SKM-1 (cell line): ENCODE measurements around the gene PTPRN2.
"Not testable (repeated sequence)": the region's sequence is repeated elsewhere in the genome, so short reads cannot be mapped to it uniquely, and the experiment has no call there.

Experiments
- DNase-seq: peaks from one replicate; lab custom pipeline; 2025; ENCODE audit not compliant: unreplicated experiment; lab: John Stamatoyannopoulos, UW

PTPRN2 gene

DNA sequence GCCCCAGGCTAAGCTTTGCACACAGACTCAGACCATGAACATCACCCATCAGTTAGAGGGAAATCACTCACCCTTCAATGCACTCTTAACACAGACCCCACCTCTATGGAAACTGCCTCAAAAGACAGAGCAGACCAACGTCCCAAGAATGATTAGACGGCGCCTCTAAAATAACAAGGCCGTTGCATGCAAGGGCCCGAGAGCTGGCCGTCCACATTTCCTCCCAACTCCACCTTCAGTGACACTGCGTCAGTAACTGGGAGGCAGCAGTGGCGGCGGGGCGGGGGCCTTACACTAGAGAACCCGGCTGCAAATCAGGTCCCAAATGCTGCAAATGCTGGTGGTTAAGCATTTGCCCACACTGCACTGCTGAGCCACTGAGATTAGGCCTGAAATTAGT lies 115.0 kb downstream of the PTPRN2 start:
- DNase-seq = no peak

DNA sequence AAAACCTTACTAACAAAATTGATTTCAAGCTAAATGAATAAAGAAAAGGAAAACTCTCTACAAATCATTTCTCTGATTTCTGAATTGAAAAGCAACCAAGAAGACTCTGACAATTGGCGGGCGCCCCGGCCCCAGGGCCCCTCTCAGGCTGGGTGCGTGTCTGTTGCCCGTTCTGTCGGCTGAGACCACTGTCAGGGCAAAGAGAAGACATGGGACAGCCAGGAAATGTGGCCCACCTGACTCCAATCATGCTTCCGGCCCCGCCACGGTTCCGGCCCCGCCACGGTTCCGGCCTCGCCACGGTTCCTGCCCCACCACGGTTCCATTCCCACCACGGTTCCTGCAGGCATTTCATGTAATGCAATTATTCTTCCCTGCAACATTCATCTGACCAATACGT lies 115.9 kb downstream of the PTPRN2 start:
- no peak for DNase-seq

DNA sequence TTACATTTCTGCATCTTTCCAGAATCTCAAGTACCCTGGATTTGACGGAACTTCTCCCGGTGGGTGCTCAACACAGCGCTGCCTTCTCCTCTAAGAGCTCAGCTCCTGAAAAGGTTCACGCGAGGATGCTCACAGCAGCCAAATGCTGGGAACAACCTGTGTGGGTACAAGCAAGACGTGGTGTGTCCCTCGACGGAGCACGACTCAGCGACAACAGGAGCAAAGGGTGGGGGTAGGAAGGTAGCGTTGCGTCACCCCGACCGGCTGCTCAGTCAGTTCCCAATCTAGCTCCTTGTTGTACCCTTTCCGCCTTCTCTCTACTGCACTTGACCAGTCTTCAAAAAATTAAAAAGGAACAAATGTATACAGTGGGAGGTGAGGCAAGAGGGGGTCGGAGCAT lies 117.3 kb downstream of the PTPRN2 start:
- no peak for DNase-seq

DNA sequence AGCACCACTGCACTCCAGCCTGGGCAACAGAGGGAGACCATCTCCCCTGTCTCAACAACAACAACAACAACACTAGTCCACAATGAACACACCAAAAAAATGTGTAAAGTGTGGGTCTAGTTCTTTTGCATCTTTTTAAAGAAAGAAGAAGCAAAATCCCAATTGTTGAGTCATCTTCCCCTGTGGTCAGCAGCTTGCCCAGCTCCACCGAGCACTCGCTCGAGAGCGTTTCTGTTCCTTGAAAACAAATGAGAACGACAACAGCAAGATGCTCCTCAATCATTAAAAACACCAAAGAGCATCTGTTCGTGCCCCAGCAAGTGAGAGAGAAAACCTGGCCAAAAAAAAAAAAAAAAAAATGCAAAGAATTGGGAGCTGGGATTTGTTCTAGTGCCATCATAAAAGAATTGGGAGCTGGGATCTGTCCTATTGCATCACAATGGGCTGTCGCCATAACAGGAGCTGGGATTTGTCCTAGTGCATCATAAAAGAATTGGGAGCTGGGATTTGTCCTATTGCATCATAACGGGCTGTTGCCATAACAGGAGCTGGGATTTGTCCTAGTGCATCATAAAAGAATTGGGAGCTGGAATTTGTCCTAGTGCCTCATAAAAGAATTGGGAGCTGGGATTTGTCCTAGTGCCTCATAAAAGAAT lies 118.1 kb downstream of the PTPRN2 start:
- DNase-seq = no peak

DNA sequence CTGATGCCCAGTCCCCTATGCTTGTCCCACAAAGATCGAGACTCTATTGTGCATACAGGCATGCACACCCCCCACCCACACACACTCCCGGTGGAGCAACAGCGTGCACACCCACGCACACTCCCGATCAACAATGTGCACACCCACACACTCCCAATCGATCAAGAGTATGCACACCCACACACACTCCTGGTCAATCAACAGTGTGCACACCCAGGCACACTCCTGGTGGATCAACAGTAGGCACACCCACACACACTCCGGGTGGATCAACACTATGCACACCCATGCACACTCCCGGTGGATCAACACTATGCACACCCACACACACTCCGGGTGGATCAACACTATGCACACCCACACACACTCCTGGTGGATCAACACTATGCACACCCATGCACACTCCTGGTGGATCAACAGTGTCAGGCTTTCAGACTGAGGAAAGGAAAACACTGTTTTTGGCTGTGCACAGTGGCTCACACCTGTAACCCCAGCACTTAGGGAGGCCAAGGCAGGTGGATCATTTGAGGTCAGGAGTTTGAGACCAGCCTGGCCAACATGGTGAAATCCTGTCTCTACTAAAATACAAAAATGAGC lies 118.8 kb downstream of the PTPRN2 start:
- no peak for DNase-seq

DNA sequence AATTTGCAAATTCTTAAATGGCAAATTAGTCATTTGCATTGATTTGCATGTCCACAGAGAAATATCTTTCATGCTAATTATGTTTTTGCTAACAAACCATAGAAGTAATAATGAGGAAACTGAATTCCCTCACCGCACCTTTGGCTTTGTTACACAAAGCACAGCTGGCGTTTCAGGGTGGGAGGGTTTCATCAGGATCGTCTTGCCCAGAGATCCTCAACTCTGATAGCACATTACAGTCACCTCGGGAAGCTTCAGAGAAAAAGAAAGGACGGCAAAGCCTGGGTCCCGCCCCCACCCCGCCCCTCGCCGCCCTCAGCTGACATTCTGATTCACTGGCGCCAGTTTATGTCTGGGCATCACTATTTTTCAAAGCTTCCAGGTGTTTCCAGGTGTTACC lies 119.4 kb downstream of the PTPRN2 start:
- no peak for DNase-seq

DNA sequence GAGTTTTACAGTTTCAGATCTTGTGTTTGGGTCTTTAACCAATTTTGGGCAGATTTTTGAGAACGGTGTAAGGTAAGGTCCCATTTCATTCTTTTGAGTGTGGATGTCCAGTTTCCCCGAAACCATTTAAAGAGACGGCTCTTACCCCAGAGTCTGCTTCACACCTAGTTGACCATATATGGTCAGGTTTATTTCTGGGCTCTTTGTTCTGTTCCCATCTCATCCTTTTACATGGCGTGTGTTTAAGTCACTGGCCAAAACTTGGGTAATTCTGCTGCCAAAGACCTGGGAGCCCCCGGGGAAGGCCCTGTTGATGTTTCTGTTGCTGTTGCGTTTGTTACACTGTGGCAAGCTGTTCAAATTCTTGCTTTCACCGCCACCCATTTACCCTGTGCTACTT lies 120.1 kb downstream of the PTPRN2 start:
- no peak for DNase-seq

DNA sequence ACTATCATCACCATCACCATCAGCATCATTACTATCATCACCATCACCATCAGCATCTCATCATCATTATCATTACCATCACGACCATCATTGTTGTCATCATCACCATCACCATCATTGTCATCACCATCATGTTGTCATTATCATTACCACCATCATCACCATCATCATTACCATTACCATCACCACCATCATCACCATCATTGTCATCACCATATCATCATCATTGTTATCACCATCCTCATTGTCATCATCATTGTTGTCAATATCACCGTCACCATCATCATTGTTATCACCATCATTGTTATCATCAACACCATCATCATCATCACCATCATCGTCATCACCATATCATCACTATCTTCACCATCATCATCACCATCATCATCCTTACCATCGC lies 124.3 kb downstream of the PTPRN2 start:
- no peak for DNase-seq

DNA sequence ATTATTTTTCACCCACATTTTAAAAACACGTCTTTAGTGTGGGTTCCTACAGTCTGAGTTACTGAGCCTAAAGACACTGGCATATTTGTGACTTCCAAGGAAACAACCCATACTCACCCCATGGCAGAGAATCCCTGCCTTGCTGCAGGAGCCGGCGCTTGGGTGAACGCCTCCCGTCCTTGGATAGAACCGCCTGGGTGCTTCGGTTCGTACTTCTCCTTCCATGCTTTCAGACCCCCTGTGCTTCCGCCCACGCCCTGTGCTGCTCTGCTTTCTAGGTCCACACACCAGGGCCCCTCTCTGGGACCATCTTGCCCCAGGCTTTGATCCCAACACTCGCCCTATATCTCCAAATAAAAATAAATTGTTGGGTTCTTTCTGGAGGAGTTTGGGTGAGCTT lies 125.8 kb downstream of the PTPRN2 start:
- DNase-seq = no peak

DNA sequence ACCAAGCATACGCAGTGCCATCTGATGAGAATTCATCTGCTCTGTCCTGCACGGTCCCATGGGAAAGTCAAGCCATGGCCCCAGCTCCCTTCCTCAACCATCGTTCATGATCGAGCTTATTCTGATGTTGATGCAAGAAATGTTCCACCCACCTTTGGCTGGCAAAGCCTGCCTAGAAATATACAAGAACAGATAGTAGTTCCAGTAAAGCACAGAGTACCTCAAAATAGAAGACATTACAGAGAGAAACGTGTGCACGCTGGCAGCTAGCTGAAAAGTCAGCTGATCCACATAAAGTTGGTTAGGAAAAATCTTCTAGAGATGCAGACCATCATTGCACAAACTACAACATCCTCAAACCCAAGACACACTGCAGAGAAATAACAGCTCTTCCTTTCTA lies 127.0 kb downstream of the PTPRN2 start:
- DNase-seq = no peak

DNA sequence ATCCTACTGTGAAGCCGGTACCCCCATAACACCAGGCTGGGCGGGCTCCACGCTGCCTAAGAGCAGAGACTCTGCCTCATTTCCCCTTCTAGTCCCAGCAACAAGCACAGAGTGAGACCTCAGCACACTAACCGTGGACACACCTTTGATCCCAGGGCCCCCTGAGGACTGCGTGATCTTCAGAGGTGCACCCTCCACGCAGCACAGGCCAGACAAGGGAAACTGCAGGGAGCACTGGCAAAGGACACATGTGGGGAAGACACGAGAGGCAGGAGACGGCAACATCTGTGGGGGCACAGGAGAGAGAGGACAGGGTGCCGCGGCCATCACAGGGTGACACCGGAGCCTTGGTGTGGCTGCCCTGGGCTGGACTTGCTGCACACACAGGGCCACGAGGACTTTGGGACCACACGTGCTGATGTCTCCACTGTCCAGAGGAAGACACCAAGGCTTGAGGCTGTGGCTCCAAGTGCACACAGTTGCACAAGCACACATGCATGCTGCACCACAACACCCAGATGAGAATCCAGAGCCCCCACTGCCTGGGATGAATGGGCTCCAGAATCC lies 128.8 kb downstream of the PTPRN2 start:
- DNase-seq = no peak

DNA sequence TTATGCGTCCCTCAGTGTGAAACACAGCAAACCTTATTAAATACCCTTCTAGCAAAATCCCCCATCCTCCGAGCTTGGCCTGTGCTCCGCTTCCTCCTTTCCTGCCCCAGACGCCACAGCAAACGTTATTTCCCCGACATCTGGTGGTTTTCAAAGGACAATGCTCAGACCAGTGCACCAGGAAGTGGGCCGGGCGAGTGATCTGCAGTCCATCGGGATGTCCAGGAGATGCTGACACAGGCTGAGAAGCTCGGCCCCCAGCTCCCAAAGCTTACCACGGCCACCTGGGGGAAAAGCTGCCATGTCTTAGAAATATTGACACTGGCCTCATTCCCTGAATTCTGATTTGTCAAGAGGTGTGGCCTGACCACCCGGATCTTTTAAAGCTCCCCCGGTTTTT lies 129.5 kb downstream of the PTPRN2 start:
- DNase-seq = no peak

DNA sequence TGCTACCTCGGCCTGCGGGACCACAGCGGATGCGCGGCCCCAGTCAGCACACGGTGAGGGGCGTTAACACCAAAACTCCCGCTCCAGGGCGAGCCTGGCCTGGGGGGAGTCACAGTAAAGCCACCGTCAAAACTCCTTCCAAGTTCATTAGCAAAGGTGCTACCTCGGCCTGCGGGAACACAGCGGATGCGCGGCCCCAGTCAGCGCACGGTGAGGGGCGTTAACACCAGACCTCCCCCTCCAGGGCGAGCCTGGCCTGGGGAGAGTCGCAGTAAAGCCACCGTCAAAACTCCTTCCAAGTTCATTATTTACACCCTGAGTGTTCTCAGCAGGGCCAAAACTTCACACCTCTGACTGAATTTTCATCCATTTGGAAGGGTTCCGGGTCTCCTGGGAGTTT lies 130.0 kb downstream of the PTPRN2 start:
- DNase-seq = not testable (repeated sequence)

DNA sequence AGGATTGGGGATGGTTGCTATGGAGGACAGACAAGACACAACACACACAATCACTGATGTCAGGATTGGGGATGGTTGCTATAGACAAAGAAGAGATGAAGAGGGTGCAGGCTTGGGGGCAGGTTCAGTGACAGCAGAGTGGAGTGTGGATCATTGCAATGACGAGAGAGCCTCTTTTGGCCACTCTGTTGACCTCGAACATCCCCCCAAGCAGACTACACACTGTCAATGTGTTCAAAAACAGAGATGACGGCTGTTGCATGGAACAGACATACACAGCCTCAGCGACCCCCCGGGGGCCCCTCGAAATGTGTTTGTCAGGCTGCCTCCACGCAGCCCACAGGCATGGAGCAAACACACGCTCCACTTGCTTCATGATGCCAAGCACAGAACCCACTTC lies 133.0 kb downstream of the PTPRN2 start:
- DNase-seq = no peak

DNA sequence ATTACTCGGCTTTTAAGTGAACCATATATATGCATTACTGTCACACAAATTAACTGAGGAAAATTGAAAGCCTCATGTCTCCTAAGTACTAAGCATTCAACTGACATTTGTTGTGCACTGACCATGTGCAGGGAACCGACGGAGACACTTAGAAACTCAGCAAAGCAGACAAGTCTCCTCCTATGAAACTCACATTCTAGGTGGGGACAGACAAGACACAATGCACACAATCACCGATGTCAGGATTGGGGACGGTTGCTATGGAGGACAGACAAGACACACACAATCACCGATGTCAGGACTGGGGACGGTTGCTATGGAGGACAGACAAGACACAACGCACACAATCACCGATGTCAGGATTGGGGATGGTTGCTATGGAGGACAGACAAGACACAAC lies 134.0 kb downstream of the PTPRN2 start:
- DNase-seq = no peak

DNA sequence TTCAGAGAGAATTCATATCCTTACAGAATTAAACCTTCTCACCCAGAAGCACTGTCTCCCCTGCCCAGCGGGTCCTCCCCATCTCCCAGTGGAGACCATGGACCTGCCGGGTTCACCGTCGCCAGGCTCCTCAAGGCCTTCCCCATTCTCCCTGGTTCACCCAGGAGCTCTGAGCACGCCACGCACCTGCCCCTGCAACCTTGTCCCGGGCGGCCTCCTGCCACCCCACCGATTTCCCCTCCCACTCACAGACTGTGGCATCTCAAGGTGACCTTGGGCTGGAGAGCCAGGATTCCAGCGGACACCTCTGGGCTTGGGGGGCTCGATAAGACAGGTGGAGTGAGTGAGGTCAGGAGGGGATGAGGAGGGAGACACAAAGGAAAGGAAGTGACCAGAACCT lies 135.3 kb downstream of the PTPRN2 start:
- no peak for DNase-seq

DNA sequence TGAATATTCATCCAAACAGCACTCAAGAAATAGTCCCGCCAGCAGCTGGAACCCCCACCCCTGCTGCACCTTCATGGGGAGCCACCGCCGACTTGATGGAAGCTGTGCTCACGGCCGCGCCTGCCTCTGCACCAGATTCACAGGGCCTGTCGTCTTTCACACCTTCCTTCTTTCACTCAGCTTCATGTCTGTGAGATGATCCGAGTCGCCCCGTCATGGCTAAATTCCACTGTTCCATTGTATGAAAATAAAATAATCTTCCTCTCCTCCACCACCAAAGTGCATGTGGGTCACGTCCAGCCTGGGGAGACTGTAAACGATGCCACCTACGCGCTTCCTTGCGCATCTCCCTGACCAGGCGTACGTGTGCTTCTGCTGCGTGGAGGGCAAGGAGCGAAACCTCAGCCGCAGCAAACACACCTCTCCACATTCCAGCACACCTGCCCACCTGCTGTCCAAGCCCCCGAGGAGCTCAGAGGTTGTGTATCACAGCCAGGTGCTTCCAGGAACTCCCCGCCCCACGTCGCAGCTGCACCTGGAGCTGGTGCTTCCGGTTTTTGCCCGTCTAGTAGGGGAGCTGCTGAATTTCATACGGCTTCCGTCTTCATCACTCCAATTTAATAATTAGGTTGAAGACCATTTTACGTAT lies 137.0 kb downstream of the PTPRN2 start:
- DNase-seq = no peak

DNA sequence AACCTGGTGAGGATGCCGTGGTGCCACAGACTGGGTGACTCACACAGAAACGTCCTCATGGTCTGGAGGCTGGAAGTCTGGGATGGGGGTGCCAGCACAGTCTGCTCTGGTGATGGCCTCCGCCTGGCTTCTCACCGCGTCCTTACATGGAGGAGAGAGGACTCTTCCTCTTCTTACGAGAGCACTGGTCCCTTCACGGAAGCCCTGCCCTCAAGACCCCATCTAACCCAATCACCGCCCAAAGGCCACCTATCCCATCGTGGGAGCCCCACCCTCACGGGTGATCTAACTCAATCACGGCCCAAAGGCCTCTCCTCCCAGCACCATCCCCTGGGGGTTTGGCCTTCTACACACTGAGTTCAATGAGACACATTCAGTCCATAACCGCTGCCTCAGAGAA lies 137.7 kb downstream of the PTPRN2 start:
- DNase-seq = no peak

DNA sequence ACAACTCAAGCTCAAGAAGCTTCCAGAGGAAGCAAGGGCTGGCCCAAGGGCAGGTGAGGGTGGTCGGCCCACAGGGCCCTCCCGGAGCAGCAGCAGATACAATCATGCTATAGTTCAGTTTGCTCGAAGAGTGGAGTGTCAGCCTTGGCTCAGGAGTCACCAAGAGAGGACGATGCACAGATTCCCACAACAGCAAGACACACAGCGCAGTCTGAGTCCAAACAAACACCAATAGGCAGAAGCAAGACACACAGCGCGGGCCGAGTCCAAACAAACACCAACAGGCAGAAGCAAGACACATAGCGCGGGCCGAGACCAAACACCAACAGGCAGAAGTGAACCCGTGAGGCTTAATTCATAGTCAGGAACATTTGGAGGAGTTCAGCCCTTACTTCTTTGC lies 138.4 kb downstream of the PTPRN2 start:
- DNase-seq = no peak

DNA sequence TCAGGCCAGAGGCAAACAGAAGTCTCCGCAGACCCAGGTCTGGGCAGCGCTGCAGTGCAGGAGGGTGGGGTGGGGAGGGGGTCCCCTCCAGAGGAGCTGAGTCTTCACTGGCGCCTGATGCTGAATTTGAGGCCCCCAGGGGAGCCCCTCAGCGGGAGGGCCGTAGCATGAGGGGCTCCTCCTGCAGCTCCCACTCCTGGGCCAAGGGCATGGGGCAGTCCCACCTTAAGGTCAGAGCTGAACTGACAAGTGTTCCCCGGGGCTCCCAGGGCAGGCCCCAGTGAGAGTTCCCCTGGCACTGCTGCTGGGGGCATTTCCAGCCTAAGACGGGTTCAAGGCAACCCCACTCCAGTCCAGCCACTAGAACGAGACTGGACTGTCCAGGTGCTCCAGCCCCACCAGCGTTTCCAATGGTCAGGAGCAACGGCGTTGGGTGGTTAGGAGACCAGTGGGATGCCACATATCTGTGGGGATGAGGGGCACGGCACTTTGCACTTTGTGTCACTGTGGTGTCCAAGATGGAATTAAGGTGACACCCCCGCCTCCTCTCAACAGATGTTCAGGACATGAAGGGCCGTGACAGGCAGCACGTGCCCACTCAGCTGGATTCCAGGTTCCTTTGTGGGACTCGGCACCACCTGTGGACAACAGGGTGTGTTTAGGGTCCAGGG lies 139.1 kb downstream of the PTPRN2 start:
- no peak for DNase-seq

DNA sequence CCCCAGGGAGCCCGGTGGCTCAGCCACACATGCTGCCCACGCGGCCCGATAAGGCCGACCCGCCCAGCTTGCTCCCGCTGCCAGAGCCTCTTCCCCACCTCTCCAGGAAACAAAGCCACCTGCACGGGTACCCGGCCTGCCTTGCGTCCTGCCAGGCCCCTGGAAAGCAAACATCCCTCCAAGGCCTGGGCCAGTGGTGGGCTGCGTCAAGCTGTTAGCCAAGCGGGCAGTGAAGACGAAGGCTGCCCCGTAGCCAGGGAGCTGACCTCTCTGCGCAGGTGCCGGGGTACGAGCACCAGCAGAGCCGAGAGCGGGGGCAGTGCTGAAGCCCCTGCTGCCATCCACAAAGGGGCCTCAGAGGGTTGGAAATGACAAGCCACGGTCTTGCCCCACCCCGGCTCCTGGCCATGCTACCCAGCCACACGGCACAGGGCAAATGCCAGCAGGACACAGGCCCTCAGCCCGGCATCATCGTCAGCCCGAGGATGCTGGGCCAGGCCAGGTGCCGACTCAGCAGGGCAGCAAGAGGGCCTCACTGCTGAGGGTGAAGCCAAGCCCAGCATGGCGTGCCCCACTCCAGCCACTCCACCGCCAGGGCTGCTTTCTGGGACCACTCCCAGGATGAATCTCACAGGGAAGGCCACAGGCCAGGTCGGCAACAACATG lies 140.0 kb downstream of the PTPRN2 start:
- no peak for DNase-seq
